ENCODE data around the gene GJB4. TPM values are rescaled to one million over a fixed set of nuclear protein-coding genes. Genes with fewer than 3 reads are reported as not detected.
"Not testable (repeated sequence)": the region's sequence is repeated elsewhere in the genome, so short reads cannot be mapped to it uniquely, and the experiment has no call there.

Gene GJB4
- polyA plus RNA-seq, 1 of the 3 experiments (the other 2 are of a cell fraction): not detected

DNA sequence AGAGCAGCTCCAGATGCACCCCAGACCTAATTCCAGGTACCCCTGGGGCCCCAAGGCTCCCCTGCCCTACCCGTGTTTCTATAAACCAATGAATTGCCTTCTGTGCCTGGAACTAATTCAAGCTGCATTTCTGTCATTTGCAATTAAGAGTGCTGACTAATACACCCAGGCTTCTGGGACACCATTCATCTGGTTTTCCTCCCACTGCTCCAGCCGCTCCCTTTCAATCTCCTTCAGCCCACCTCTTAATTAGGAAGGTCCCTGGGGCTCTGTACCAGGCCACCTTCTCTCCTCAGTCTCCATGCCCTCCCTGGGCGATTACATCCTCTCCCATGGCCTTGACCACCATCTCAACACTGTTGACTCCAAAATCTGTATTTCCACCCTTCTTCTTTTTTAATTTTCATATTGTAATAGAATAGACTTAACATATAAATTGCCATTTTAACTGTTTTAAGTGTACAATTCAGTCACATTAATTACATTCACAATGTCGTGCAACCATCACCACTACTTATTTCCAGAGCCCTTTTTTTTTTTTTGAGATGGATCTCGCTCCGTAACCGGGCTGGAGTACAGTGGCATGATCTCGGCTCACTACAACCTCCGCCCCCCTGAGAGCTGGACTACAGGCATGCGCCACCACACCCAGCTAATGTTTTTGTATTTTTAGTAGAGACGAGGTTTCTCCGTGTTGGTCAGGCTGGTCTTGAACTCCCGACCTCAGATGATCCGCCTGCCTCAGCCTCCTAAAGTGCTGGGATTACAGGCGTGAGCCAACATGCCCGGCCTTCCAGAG lies 12.2 kb downstream of the GJB4 start (continued):
- TF ChIP-seq, protein P1, sequence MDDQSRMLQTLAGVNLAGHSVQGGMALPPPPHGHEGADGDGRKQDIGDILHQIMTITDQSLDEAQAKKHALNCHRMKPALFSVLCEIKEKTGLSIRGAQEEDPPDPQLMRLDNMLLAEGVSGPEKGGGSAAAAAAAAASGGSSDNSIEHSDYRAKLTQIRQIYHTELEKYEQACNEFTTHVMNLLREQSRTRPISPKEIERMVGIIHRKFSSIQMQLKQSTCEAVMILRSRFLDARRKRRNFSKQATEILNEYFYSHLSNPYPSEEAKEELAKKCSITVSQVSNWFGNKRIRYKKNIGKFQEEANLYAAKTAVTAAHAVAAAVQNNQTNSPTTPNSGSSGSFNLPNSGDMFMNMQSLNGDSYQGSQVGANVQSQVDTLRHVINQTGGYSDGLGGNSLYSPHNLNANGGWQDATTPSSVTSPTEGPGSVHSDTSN (IDR thresholded peaks at IDR 0.05): no peak

DNA sequence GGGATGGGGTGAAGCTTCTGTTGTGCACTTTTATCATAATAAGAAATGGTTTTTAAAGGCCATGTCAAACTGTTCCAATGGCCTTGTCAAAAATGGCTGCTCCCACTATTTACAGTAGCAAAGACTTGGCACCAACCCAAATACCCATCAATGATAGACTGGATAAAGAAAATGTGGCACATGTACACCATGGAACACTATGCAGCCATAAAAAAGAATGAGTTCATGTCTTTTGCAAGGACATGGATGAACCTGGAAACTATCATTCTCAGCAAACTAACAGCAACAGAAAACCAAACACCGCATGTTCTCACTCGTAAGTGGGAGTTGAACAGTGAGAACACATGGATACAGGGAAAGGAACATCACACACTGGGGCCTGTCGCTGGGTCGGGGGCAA lies 13.6 kb downstream of the GJB4 start:
- H3K4me1 ChIP-seq (ENCODE audit: control insufficient read depth in 1 of 2, insufficient read depth in 2 of 2, low read depth in 1 of 2, low read length in 1 of 2); DNase-seq; POLR2A ChIA-PET; H3K4me3 ChIP-seq (ENCODE audit: low read depth in 2 of 2, low read length in 1 of 2); H3K9me2 ChIP-seq; H3K27ac ChIP-seq (ENCODE audit: low read depth in 2 of 2, low read length in 1 of 2); H4K20me1 ChIP-seq (ENCODE audit: insufficient read depth); H3K9me3 ChIP-seq; H3K36me3 ChIP-seq (replicated peaks in 1 of 2; ENCODE audit: control insufficient read depth in 1 of 2, insufficient read depth in 2 of 2, low read length in 1 of 2); H3K4me2 ChIP-seq; H3K27me3 ChIP-seq (ENCODE audit: insufficient read depth); H2AFZ ChIP-seq (ENCODE audit: low read depth); H3K9ac ChIP-seq; H3K79me2 ChIP-seq (ENCODE audit: insufficient read depth); H3F3A ChIP-seq (replicated peaks; ENCODE audit: insufficient read depth): not testable (repeated sequence)
- WGBS (ENCODE audit: low lambda C conversion rate): 64% methylated on average over 4 of the region's 4 CpGs
- CTCF ChIA-PET: interaction anchor here (1.6 to 1.8 kb wide), 2 partner anchors 13 to 80 kb away, joined by 4 to 7 read pairs; no protein-coding TSS in a partner anchor

DNA sequence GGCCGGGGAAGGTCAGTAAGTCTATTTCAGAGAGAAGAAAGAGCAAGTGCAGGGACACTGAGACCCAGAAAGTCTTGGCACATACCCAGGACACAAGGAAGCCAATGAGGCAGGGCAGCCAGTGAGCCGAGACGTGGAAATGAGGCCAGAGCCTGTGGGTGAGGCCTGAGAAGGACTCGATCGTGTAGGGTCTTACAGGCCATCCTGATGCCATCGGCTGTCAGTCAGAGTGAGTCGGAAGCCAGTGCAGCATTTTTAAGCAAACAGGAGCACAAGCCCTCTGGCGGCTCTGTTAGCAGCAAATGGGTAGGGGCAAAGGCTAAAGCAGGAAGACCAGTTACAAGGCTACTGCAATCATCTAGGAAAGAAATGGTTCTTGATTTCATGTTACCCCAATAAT lies 15.4 kb downstream of the GJB4 start:
- no peak for TF ChIP-seq FOXM1 (IDR thresholded peaks at IDR 0.05; ENCODE audit: low read depth)
- TF ChIP-seq, protein P2, sequence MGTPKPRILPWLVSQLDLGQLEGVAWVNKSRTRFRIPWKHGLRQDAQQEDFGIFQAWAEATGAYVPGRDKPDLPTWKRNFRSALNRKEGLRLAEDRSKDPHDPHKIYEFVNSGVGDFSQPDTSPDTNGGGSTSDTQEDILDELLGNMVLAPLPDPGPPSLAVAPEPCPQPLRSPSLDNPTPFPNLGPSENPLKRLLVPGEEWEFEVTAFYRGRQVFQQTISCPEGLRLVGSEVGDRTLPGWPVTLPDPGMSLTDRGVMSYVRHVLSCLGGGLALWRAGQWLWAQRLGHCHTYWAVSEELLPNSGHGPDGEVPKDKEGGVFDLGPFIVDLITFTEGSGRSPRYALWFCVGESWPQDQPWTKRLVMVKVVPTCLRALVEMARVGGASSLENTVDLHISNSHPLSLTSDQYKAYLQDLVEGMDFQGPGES (IDR thresholded peaks at IDR 0.05; ENCODE audit: low read depth, low read length): no peak
- no peak for TF ChIP-seq TCF12 (IDR thresholded peaks at IDR 0.05)
- no peak for TF ChIP-seq MXI1 (IDR thresholded peaks at IDR 0.05; ENCODE audit: low read depth, low read length)
- TF ChIP-seq MEF2A (IDR thresholded peaks at IDR 0.05; ENCODE audit: borderline replicate concordance, low read depth): no peak
- TF ChIP-seq TEAD4 (IDR thresholded peaks at IDR 0.05; ENCODE audit: borderline replicate concordance, insufficient read depth): no peak
- TF ChIP-seq, protein P3, sequence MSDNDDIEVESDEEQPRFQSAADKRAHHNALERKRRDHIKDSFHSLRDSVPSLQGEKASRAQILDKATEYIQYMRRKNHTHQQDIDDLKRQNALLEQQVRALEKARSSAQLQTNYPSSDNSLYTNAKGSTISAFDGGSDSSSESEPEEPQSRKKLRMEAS (IDR thresholded peaks at IDR 0.05; ENCODE audit: low read depth): no peak
- no peak for TF ChIP-seq FOSL2 (IDR thresholded peaks at IDR 0.05; ENCODE audit: borderline replicate concordance, low read depth)
- TF ChIP-seq RAD21 (IDR thresholded peaks at IDR 0.05; ENCODE audit: low read length): no peak
- TF ChIP-seq NFIC (IDR thresholded peaks at IDR 0.05; ENCODE audit: borderline replicate concordance): no peak
- TF ChIP-seq, protein P4, sequence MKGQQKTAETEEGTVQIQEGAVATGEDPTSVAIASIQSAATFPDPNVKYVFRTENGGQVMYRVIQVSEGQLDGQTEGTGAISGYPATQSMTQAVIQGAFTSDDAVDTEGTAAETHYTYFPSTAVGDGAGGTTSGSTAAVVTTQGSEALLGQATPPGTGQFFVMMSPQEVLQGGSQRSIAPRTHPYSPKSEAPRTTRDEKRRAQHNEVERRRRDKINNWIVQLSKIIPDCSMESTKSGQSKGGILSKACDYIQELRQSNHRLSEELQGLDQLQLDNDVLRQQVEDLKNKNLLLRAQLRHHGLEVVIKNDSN (IDR thresholded peaks at IDR 0.05; ENCODE audit: borderline replicate concordance, low read depth): no peak
- no peak for TF ChIP-seq FOXJ3 (CRISPR knock-in tag; IDR thresholded peaks at IDR 0.05)
- no peak for TF ChIP-seq EP300 (IDR thresholded peaks at IDR 0.05; ENCODE audit: borderline replicate concordance in 1 of 2, low read depth in 1 of 2, low read length in 1 of 2)
- no peak for TF ChIP-seq GATA2 (CRISPR knock-in tag; IDR thresholded peaks at IDR 0.05)
- TF ChIP-seq, protein P5, sequence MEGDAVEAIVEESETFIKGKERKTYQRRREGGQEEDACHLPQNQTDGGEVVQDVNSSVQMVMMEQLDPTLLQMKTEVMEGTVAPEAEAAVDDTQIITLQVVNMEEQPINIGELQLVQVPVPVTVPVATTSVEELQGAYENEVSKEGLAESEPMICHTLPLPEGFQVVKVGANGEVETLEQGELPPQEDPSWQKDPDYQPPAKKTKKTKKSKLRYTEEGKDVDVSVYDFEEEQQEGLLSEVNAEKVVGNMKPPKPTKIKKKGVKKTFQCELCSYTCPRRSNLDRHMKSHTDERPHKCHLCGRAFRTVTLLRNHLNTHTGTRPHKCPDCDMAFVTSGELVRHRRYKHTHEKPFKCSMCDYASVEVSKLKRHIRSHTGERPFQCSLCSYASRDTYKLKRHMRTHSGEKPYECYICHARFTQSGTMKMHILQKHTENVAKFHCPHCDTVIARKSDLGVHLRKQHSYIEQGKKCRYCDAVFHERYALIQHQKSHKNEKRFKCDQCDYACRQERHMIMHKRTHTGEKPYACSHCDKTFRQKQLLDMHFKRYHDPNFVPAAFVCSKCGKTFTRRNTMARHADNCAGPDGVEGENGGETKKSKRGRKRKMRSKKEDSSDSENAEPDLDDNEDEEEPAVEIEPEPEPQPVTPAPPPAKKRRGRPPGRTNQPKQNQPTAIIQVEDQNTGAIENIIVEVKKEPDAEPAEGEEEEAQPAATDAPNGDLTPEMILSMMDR (IDR thresholded peaks at IDR 0.05): no peak
- TF ChIP-seq, protein P6, sequence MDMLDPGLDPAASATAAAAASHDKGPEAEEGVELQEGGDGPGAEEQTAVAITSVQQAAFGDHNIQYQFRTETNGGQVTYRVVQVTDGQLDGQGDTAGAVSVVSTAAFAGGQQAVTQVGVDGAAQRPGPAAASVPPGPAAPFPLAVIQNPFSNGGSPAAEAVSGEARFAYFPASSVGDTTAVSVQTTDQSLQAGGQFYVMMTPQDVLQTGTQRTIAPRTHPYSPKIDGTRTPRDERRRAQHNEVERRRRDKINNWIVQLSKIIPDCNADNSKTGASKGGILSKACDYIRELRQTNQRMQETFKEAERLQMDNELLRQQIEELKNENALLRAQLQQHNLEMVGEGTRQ (IDR thresholded peaks at IDR 0.05; ENCODE audit: borderline replicate concordance, low read depth, low read length): no peak
- no peak for TF ChIP-seq GABPA (IDR thresholded peaks at IDR 0.05; ENCODE audit: low read depth)
- TF ChIP-seq YY1 (IDR thresholded peaks at IDR 0.05; ENCODE audit: low read depth): no peak
- H3K9me2 ChIP-seq: no peaks in the 10 kb centered on the region
- ChIA-PET CTCF (interaction anchor here (1.8 kb wide), 1 partner anchor 11 kb away, joined by 4 read pairs; no protein-coding TSS in a partner anchor), POLR2A (no interaction called here)
- H2AFZ ChIP-seq (ENCODE audit: low read depth): no peak overlapping the region
- H3K4me2 ChIP-seq: no peak overlapping the region
- H3K4me3 ChIP-seq (ENCODE audit: low read depth in 2 of 2, low read length in 1 of 2): no peak overlapping the region
- peaks cover 0 to 6% of the 10 kb centered on the region in 2 experiments; a peak in 1 of 4 replicates for H3K4me1 ChIP-seq (ENCODE audit: control insufficient read depth in 1 of 2, insufficient read depth in 2 of 2, low read depth in 1 of 2, low read length in 1 of 2)
- DNase-seq: no peak
- H3K27me3 ChIP-seq (ENCODE audit: insufficient read depth): peaks cover 4% of the 10 kb centered on the region; the same call in 1 of the 2 replicates
- H3K27ac ChIP-seq (ENCODE audit: low read depth in 2 of 2, low read length in 1 of 2): no peak overlapping the region
- no peaks in the 10 kb centered on the region for H4K20me1 ChIP-seq (ENCODE audit: insufficient read depth)
- H3F3A ChIP-seq (replicated peaks; ENCODE audit: insufficient read depth): no peaks in the 10 kb centered on the region
- H3K79me2 ChIP-seq (ENCODE audit: insufficient read depth): no peaks in the 10 kb centered on the region
- no peaks in the 10 kb centered on the region for H3K9me3 ChIP-seq
- no peak overlapping the region for H3K9ac ChIP-seq
- 47% methylated on average over 8 of the region's 8 CpGs for WGBS (ENCODE audit: low lambda C conversion rate)
- no peaks in the 10 kb centered on the region for H3K36me3 ChIP-seq (replicated peaks in 1 of 2; ENCODE audit: control insufficient read depth in 1 of 2, insufficient read depth in 2 of 2, low read length in 1 of 2)
